GM18526 (cell line): ENCODE data around the gene TREH.

Experiments used
- POLR2A ChIP-seq: IDR thresholded peaks from 3 replicates; pipeline ENCODE4 v1.6.1; 2011; ENCODE audit not compliant: insufficient read length; ENCODE audit errors: extremely low read depth

TREH gene, protein sequence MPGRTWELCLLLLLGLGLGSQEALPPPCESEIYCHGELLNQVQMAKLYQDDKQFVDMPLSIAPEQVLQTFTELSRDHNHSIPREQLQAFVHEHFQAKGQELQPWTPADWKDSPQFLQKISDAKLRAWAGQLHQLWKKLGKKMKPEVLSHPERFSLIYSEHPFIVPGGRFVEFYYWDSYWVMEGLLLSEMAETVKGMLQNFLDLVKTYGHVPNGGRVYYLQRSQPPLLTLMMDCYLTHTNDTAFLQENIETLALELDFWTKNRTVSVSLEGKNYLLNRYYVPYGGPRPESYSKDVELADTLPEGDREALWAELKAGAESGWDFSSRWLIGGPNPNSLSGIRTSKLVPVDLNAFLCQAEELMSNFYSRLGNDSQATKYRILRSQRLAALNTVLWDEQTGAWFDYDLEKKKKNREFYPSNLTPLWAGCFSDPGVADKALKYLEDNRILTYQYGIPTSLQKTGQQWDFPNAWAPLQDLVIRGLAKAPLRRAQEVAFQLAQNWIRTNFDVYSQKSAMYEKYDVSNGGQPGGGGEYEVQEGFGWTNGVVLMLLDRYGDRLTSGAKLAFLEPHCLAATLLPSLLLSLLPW

DNA sequence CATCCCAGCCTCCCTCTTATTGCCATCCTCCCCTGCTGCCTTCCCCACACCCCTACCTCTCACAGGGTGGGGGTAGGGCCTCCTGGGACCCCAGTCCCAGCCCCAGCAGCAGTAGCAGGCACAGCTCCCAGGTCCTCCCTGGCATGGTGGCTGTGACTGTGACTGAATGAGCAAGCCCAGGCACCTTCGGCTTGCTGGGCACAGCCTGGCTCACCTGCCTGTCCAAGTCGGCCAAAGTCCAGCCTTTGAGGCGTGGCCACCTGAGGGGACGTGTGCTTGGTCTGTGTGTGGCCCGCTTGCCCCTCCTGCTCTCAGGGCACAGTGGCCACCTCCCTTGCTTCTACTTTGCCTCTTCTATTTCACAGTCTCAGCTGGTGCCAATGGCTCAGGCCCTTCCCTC is at the start of gene TREH:
TREH (minus strand) TSS at position 168 of the 400 bp plus-strand sequence; CDS start at position 145, 23 bp downstream.
- TF ChIP-seq POLR2A = no peak

- TF ChIP-seq POLR2A = no peak
Measured at GRCh38 chr11:118715837-118716260, 36.4 kb upstream of the TREH start.

- TF ChIP-seq POLR2A = no peak
Measured at GRCh38 chr11:118715245-118715831, 35.9 kb upstream of the TREH start.

DNA sequence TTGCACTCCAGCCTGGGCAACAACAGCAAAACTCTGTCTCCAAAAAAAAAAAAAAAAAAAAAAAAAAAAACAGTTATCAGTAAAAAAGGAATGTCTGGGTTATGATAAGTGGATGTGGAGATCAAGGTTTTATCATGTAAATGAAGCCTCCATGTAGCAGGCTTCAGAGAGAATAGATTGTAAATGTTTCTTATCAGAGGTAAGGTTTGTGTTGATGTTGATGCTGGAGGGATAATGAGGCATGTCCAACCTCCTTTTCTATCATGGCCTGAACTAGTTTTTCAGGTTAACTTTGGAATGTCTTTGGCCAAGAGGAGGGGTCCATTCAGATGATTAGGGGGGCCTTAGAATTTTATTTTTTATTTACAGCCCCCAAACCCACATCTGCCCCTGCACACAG is 35.4 kb upstream of the TREH start:
- no peak for TF ChIP-seq POLR2A

DNA sequence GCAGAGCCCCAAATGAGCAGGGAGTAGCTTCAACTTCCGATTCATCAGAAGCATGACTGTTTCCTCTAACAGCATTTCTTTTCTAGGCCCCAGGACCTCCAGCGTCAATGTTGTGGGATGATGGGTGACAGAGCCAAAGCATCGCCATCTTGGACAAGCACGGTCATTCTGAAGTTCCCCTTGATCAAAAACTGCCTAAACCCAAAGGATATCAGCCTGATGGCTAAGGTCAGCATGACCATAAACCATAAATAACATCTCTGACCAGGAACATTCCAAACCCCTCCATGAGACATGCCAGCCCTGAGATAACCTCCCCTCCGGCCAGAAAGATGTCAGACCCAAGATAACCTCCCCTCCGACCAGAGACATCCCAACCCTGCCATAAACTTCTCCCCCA is 28.8 kb upstream of the TREH start:
- TF ChIP-seq POLR2A = no peak

DNA sequence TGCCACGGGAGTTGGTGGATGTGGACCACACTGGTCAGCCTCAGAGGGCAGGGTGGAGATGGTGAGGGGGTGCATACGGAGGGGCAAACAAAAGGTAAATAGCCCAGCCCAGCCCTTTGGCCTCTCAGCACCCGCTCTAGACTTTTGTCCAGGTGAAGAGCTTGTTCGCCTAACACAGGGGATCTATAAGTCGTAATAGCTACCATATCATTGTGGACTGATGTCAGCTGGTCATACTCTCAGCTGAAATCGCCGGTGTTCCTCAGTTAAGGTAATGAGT is 27.0 kb upstream of the TREH start:
- no peak for TF ChIP-seq POLR2A

- no peak for TF ChIP-seq POLR2A
Measured at GRCh38 chr11:118705791-118706545, 26.5 kb upstream of the TREH start.

DNA sequence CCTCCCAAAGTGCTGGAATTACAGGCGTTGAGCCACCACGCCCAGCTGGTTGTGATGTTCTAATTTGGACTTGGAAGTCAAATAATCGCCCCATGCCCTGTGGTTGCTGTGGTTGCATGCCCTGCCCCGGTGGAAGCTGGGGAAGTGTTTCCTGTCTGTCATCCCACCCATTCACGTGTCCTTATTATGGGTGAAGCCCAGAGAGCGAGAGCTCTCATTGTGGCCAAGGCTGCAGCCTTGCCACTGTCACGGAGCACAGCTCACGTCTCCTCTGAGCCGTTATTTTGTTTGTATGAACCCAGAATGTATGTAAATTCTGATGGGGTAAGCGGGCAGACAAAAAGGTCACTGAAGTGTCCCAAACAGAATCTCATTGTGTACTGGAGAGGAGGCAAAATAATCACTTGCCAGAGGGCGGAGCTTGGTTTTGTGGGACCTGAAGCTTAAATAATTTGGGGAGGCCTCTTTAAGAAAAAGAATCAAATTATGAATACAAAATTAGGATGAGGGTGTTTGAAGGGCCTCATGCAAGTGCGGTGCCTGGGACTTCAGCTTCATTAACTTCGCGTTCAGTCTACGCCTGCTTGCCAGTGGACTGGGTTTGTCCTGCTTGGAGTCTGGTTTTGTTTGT is 25.8 kb upstream of the TREH start:
- no peak for TF ChIP-seq POLR2A

GRCh38 chr11:118703563-118704106 is 24.2 kb upstream of the TREH start:
- TF ChIP-seq POLR2A = no peak

DNA sequence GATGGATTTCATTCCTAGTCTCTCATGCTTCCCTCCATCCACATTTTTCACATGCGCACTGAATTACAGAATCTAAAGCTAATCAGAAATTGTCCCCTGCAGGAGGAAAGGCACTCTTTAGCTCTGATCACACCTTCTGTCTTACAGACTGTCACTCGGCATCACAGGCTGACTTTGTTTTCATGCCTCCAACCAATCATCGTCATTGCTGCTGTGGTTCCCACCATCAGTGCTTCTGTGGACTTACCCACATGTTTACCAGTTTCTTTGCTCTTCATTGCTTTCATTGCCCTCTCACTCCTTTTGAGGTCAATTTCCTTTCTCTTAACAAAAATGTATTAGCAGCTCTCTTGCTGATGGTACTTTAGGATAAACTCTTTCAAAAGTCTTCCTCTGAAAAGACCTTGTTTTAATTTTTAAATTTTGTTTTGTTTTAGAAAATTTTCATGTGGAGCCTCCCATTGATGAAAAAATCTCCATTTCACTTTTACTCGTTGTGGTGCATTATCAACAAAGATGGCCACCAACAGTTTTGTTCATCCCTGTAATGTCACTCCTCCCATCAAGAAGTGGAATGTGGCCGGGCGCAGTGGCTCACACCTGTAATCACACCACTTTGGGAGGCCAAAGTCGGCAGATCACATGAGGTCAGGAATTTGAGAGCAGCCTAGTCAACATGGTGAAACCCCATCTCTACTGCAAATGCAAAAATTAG is 20.2 kb upstream of the TREH start:
- TF ChIP-seq POLR2A = no peak

GRCh38 chr11:118697346-118697745 is 17.9 kb upstream of the TREH start:
- no peak for TF ChIP-seq POLR2A

- TF ChIP-seq POLR2A = no peak
Measured at GRCh38 chr11:118696673-118697226, 17.3 kb upstream of the TREH start.

- TF ChIP-seq POLR2A = no peak
Measured at GRCh38 chr11:118694771-118695170, 15.3 kb upstream of the TREH start.

- no peak for TF ChIP-seq POLR2A
Measured at GRCh38 chr11:118694185-118694584, 14.7 kb upstream of the TREH start.
